ENCODE results near the gene PTGS1.
A peak's percentile ranks its signal among the peaks of the same experiment; 100 is the strongest.

The PTGS1 gene

GRCh38 chr9:122374885-122375420 lies 4.1 kb downstream of the PTGS1 start:
- H3K9me3 ChIP-seq (replicated peaks in 1 of 11): peaks cover 10 to 15% (median 13%) of the 10 kb centered on the region in 11 experiments
- peak overlapping the region in 2 of 11 experiments; percentile 72 to 83; a peak in 1 of 22 replicates for H3K4me2 ChIP-seq
- peaks cover 0 to 36% (median 0%) of the 10 kb centered on the region in 11 experiments; a peak in 3 of 22 replicates for H4K20me1 ChIP-seq
- H3K4me3 ChIP-seq: no peak overlapping the region
- peaks cover 0 to 29% (median 14%) of the 10 kb centered on the region in 11 experiments; a peak in 15 of 22 replicates for H3K36me3 ChIP-seq
- H3K27me3 ChIP-seq: no peaks in the 10 kb centered on the region
- TF ChIP-seq Cebpa-rat (IDR thresholded peaks at IDR 0.05): no peak
- no peak overlapping the region for H3K9ac ChIP-seq
- H3K4me1 ChIP-seq: peaks cover 51 to 75% (median 64%) of the 10 kb centered on the region in 10 experiments
- H3K27ac ChIP-seq: no peak overlapping the region

- peaks cover 0 to 36% (median 0%) of the 10 kb centered on the region in 11 experiments; a peak in 3 of 22 replicates for H4K20me1 ChIP-seq
- no peak for TF ChIP-seq Cebpa-rat (IDR thresholded peaks at IDR 0.05)
- H3K36me3 ChIP-seq: peaks cover 0 to 47% (median 17%) of the 10 kb centered on the region in 11 experiments; a peak in 15 of 22 replicates
- H3K27me3 ChIP-seq: no peaks in the 10 kb centered on the region
- no peak overlapping the region for H3K4me3 ChIP-seq
- peak overlapping the region in 3 of 11 experiments; percentile 49 to 61 (median 50); a peak in 3 of 22 replicates for H3K27ac ChIP-seq
- H3K4me1 ChIP-seq: peaks cover 33 to 61% (median 47%) of the 10 kb centered on the region in 10 experiments
- peak overlapping the region; percentile 41 to 83 (median 72) for H3K4me2 ChIP-seq
- peak overlapping the region in 2 of 11 experiments; percentile 55 to 58; a peak in 3 of 22 replicates for H3K9ac ChIP-seq
- peaks cover 13 to 19% (median 17%) of the 10 kb centered on the region in 11 experiments for H3K9me3 ChIP-seq (replicated peaks in 1 of 11)
Measured at GRCh38 chr9:122376796-122377195, 6.0 kb downstream of the PTGS1 start.

GRCh38 chr9:122377241-122378164 lies 6.7 kb downstream of the PTGS1 start:
- Histone ChIP-seq H3K4me1 (peaks cover 26 to 54% (median 40%) of the 10 kb centered on the region in 10 experiments), H3K4me3 (0 out of 20 replicates have a peak overlapping the region, but pooled peaks of 1 of the 10 experiments have one; percentile 24), H3K9ac (peak overlapping the region in 9 of 11 experiments; percentile 6 to 63 (median 54); a peak in 9 of 22 replicates), H3K9me3 (replicated peaks in 1 of 11) (peaks cover 13 to 19% (median 17%) of the 10 kb centered on the region in 11 experiments), H4K20me1 (peaks cover 0 to 36% (median 0%) of the 10 kb centered on the region in 11 experiments; a peak in 3 of 22 replicates), H3K27me3 (no peaks in the 10 kb centered on the region), H3K36me3 (peaks cover 0 to 54% (median 17%) of the 10 kb centered on the region in 11 experiments; a peak in 15 of 22 replicates), H3K27ac (peak overlapping the region in 10 of 11 experiments; percentile 29 to 65 (median 46); a peak in 17 of 22 replicates), H3K4me2 (peak overlapping the region; percentile 41 to 83 (median 72))
- no peak for TF ChIP-seq Cebpa-rat (IDR thresholded peaks at IDR 0.05)

GRCh38 chr9:122378236-122378635 lies 7.4 kb downstream of the PTGS1 start:
- Histone ChIP-seq H3K4me3 (no peak overlapping the region), H3K9ac (0 out of 22 replicates have a peak overlapping the region, but pooled peaks of 1 of the 11 experiments have one; percentile 58), H3K9me3 (replicated peaks in 1 of 11) (peaks cover 13 to 19% (median 17%) of the 10 kb centered on the region in 11 experiments), H3K27me3 (no peaks in the 10 kb centered on the region), H3K4me1 (peaks cover 24 to 47% (median 35%) of the 10 kb centered on the region in 10 experiments), H3K36me3 (peaks cover 0 to 62% (median 17%) of the 10 kb centered on the region in 11 experiments; a peak in 15 of 22 replicates), H3K4me2 (peak overlapping the region in 8 of 11 experiments; percentile 41 to 83 (median 72); a peak in 12 of 22 replicates), H4K20me1 (peaks cover 0 to 32% (median 0%) of the 10 kb centered on the region in 11 experiments; a peak in 3 of 22 replicates), H3K27ac (peak overlapping the region in 4 of 11 experiments; percentile 41 to 65 (median 57); a peak in 3 of 22 replicates)
- TF ChIP-seq Cebpa-rat (IDR thresholded peaks at IDR 0.05): no peak

- no peaks in the 10 kb centered on the region for H3K27me3 ChIP-seq
- TF ChIP-seq Cebpa-rat (IDR thresholded peaks at IDR 0.05): no peak
- peaks cover 0 to 71% (median 17%) of the 10 kb centered on the region in 11 experiments; a peak in 15 of 22 replicates for H3K36me3 ChIP-seq
- peaks cover 0 to 21% (median 0%) of the 10 kb centered on the region in 11 experiments; a peak in 2 of 22 replicates for H4K20me1 ChIP-seq
- peaks cover 13 to 19% (median 17%) of the 10 kb centered on the region in 11 experiments for H3K9me3 ChIP-seq (replicated peaks in 1 of 11)
- no peak overlapping the region for H3K27ac ChIP-seq
- no peak overlapping the region for H3K9ac ChIP-seq
- no peak overlapping the region for H3K4me2 ChIP-seq
- H3K4me1 ChIP-seq: peaks cover 26 to 51% (median 39%) of the 10 kb centered on the region in 10 experiments
- H3K4me3 ChIP-seq: peak overlapping the region in 1 of 10 experiments; percentile 7; a peak in 1 of 20 replicates
Measured at GRCh38 chr9:122379340-122379739, 8.5 kb downstream of the PTGS1 start.

- no peak overlapping the region for H3K9ac ChIP-seq
- no peak for TF ChIP-seq Cebpa-rat (IDR thresholded peaks at IDR 0.05)
- no peaks in the 10 kb centered on the region for H3K27me3 ChIP-seq
- peaks cover 13 to 19% (median 17%) of the 10 kb centered on the region in 11 experiments for H3K9me3 ChIP-seq (replicated peaks in 1 of 11)
- H3K4me1 ChIP-seq: peaks cover 30 to 48% (median 42%) of the 10 kb centered on the region in 10 experiments
- no peak overlapping the region for H3K4me2 ChIP-seq
- no peak overlapping the region for H3K27ac ChIP-seq
- H3K4me3 ChIP-seq: no peak overlapping the region
- peaks cover 0 to 17% (median 0%) of the 10 kb centered on the region in 11 experiments; a peak in 2 of 22 replicates for H4K20me1 ChIP-seq
- H3K36me3 ChIP-seq: peaks cover 0 to 77% (median 17%) of the 10 kb centered on the region in 11 experiments; a peak in 15 of 22 replicates
Measured at GRCh38 chr9:122380293-122380692, 9.5 kb downstream of the PTGS1 start.

- Histone ChIP-seq H3K4me1 (peaks cover 30 to 38% (median 35%) of the 10 kb centered on the region in 10 experiments), H3K27me3 (no peaks in the 10 kb centered on the region), H3K36me3 (peaks cover 0 to 88% (median 17%) of the 10 kb centered on the region in 11 experiments; a peak in 15 of 22 replicates), H3K4me3 (no peak overlapping the region), H4K20me1 (peaks cover 0 to 6% (median 0%) of the 10 kb centered on the region in 11 experiments; a peak in 2 of 22 replicates), H3K9ac (no peak overlapping the region), H3K4me2 (no peak overlapping the region), H3K9me3 (replicated peaks in 1 of 11) (peaks cover 13 to 19% (median 17%) of the 10 kb centered on the region in 11 experiments), H3K27ac (no peak overlapping the region)
- no peak for TF ChIP-seq Cebpa-rat (IDR thresholded peaks at IDR 0.05)
Measured at GRCh38 chr9:122381206-122381950, 10.6 kb downstream of the PTGS1 start.

Data from BLaER1 treated with 17β-estradiol and CSF1 and Interleukin-3, amounts not matched to agents 10 nM and 100 nM (cell line).